HepG2 (cell line): Measurements from ENCODE around the gene PRRT2. TPM values are rescaled to one million over a fixed set of nuclear protein-coding genes. Genes with fewer than 3 reads are reported as not detected.

Experiments used
- AKNA ChIP-seq: sonication (generic); formaldehyde crosslinking; IDR thresholded peaks from 2 replicates; pipeline ENCODE4 v1.4.0; 2020; ENCODE audit warnings: missing genetic modification reagents, borderline replicate concordance
- CENPBD1 ChIP-seq: sonication (generic); formaldehyde crosslinking; IDR thresholded peaks from 2 replicates; pipeline ENCODE4 v1.8.0; 2022; ENCODE audit warnings: missing genetic modification reagents, low read depth, mild to moderate bottlenecking, borderline replicate concordance
- CREB1 ChIP-seq, 2 experiments: fragments of 450-650 bp in 1 of 2; IDR thresholded peaks; 2 replicates each; pipeline ENCODE4 v1.6.1; 2016 to 2017; ENCODE audit warnings: control low read depth in 1 of 2, mild to moderate bottlenecking in 1 of 2, missing compliant biosample characterization in 1 of 2, missing genetic modification characterization in 1 of 2
- HOXA3 ChIP-seq: sonication (generic); formaldehyde crosslinking; IDR thresholded peaks from 2 replicates; pipeline ENCODE4 v1.5.0; 2020; ENCODE audit warnings: missing genetic modification reagents
- KDM5B ChIP-seq: sonication (generic); formaldehyde crosslinking; IDR thresholded peaks from 2 replicates; pipeline ENCODE4 v1.4.0; 2020; ENCODE audit warnings: missing genetic modification reagents, mild to moderate bottlenecking, borderline replicate concordance
- NKX3-1 ChIP-seq: sonication (generic); formaldehyde crosslinking; IDR thresholded peaks from 2 replicates; pipeline ENCODE4 v1.5.0; 2020; ENCODE audit warnings: missing genetic modification reagents
- NR0B2 ChIP-seq: sonication (generic); formaldehyde crosslinking; IDR thresholded peaks from 2 replicates; pipeline ENCODE4 v1.4.0; 2020; ENCODE audit warnings: mild to moderate bottlenecking, missing genetic modification reagents
- NR2F1 ChIP-seq, 2 experiments: fragments of 450-650 bp in 1 of 2; formaldehyde crosslinking in 1 of 2; IDR thresholded peaks; 2 replicates each; pipeline versions ENCODE4 v1.5.0 to v1.6.1; 2016 to 2020; ENCODE audit warnings: mild to moderate bottlenecking in 1 of 2, missing compliant biosample characterization in 1 of 2, missing genetic modification reagents in 1 of 2, moderate library complexity in 1 of 2
- POLR2G ChIP-seq: fragments of 200-400 bp; formaldehyde crosslinking; IDR thresholded peaks from 2 replicates; pipeline ENCODE4 v1.6.1; 2018; ENCODE audit warnings: mild to moderate bottlenecking, low read depth, low read length, moderate library complexity
- RFXAP ChIP-seq: sonication (generic); formaldehyde crosslinking; IDR thresholded peaks from 2 replicates; pipeline ENCODE4 v1.4.0; 2020; ENCODE audit warnings: missing genetic modification reagents, borderline replicate concordance
- RXRB ChIP-seq: IDR thresholded peaks from 2 replicates; pipeline ENCODE4 v1.6.1; 2016; ENCODE audit warnings: borderline replicate concordance, missing genetic modification reagents, missing compliant biosample characterization
- SAP130 ChIP-seq: IDR thresholded peaks from 2 replicates; pipeline ENCODE4 v1.6.1; 2016; ENCODE audit warnings: low read depth
- SSRP1 ChIP-seq: IDR thresholded peaks from 2 replicates; pipeline ENCODE4 v1.6.1; 2016; ENCODE audit warnings: control low read depth
- STAG1 ChIP-seq: sonication (generic); formaldehyde crosslinking; IDR thresholded peaks from 2 replicates; pipeline ENCODE4 v1.4.0; 2020; ENCODE audit warnings: missing genetic modification reagents
- TP53 ChIP-seq: sonication (generic); formaldehyde crosslinking; conservative IDR thresholded peaks from 2 replicates; pipeline ENCODE4 v1.4.0; 2020; ENCODE audit warnings: missing genetic modification reagents
- YEATS4 ChIP-seq: sonication (generic); formaldehyde crosslinking; IDR thresholded peaks from 2 replicates; pipeline ENCODE4 v1.4.0; 2020; ENCODE audit warnings: missing genetic modification reagents, borderline replicate concordance
- ZBED4 ChIP-seq: sonication (generic); formaldehyde crosslinking; IDR thresholded peaks from 2 replicates; pipeline ENCODE4 v1.4.0; 2020; ENCODE audit warnings: missing genetic modification reagents, borderline replicate concordance
- ZNF367 ChIP-seq: sonication (generic); formaldehyde crosslinking; IDR thresholded peaks from 2 replicates; pipeline ENCODE4 v1.4.0; 2020; ENCODE audit warnings: missing genetic modification reagents, borderline replicate concordance
- ZSCAN29 ChIP-seq: sonication (generic); formaldehyde crosslinking; conservative IDR thresholded peaks from 2 replicates; pipeline ENCODE4 v1.4.0; 2020; ENCODE audit warnings: mild to moderate bottlenecking, missing genetic modification reagents
- ZSCAN9 ChIP-seq: IDR thresholded peaks from 2 replicates; pipeline ENCODE4 v1.6.1; 2016; ENCODE audit warnings: borderline replicate concordance
- polyA plus RNA-seq, 8 experiments: library from polyadenylated mRNA; depleted of rRNA in 3 of 8; stranded (reverse) in 7 of 8; unstranded in 1 of 8; fragments of >200 nt; fragmentation: Illumina TruSeq in 4 of 8; extraction: Trizol in 4 of 8; gene quantifications; 2 replicates each; pipeline versions ENCODE4 v1.2.1 to v1.2.3, GENCODE V29; 2011 to 2016; ENCODE audit warnings: low read depth in 4 of 8, missing spikeins in 1 of 8, mixed read lengths in 1 of 8; ENCODE audit not compliant: insufficient read depth in 1 of 8
- total RNA-seq, 5 experiments: library from RNA; depleted of rRNA; stranded (reverse); fragments of >200 nt; fragmentation: Illumina TruSeq; extraction: Trizol; gene quantifications; 2 replicates each; pipeline ENCODE4 v1.2.3, GENCODE V29; 2016; ENCODE audit warnings: low read depth in 1 of 5

The PRRT2 gene
- total and polyA plus RNA-seq, 2 of the 13 experiments (the other 11 are each of a cell fraction or from before 2014, with no cell fraction given): 0.51 to 1.1 TPM

GRCh38 chr16:29820271-29820701, 8.3 kb downstream of the PRRT2 start, which contains the start of gene MVP (continued):
- TF ChIP-seq ZBED4 (CRISPR knock-in tag) (0 out of 2 replicates have a peak, but pooled peaks have one; percentile 14), CENPBD1 (CRISPR knock-in tag) (no peak), RFXAP (0 out of 2 replicates have a peak, but pooled peaks have one; percentile 14), NR2F1 (CRISPR knock-in tag; IDR thresholded peaks at IDR 0.05) (no peak), NR0B2 (CRISPR knock-in tag) (0 out of 2 replicates have a peak, but pooled peaks have one; percentile 37), SAP130 (CRISPR knock-in tag) (peak; percentile 63), STAG1 (peak; percentile 11; the same call in 1 of the 2 replicates), SSRP1 (CRISPR knock-in tag) (peak; percentile 86; the same call in 1 of the 2 replicates), HOXA3 (0 out of 2 replicates have a peak, but pooled peaks have one; percentile 21), ZSCAN29 (CRISPR knock-in tag) (0 out of 2 replicates have a peak, but pooled peaks have one; percentile 9), ZNF367 (peak; percentile 99), TP53 (CRISPR knock-in tag) (peak; percentile 62; the same call in 1 of the 2 replicates), CREB1 (IDR thresholded peaks at IDR 0.05) (no peak), CREB1 (CRISPR knock-in tag; IDR thresholded peaks at IDR 0.05) (0 out of 2 replicates have a peak, but pooled peaks have one; percentile 24), AKNA (no peak), YEATS4 (CRISPR knock-in tag) (0 out of 2 replicates have a peak, but pooled peaks have one; percentile 9), RXRB (CRISPR knock-in tag) (peak; percentile 10; the same call in 1 of the 2 replicates), POLR2G (peak; percentile 69; the same call in 1 of the 2 replicates), KDM5B (CRISPR knock-in tag) (0 out of 2 replicates have a peak, but pooled peaks have one; percentile 24), NKX3-1 (CRISPR knock-in tag) (0 out of 2 replicates have a peak, but pooled peaks have one; percentile 24), ZSCAN9 (CRISPR knock-in tag) (peak; percentile 56; the same call in 1 of the 2 replicates)
